DLD1 (cell line): ENCODE measurements around the gene SLC66A3.
"Not testable (repeated sequence)": the region's sequence is repeated elsewhere in the genome, so short reads cannot be mapped to it uniquely, and the experiment has no call there.

Experiments
- in situ Hi-C: cut with HindIII; loops from 2 replicates; pipeline ENCODE4 v1.10.0; 2017; ENCODE audit warnings: low sequenced_read_pairs

Gene SLC66A3

DNA sequence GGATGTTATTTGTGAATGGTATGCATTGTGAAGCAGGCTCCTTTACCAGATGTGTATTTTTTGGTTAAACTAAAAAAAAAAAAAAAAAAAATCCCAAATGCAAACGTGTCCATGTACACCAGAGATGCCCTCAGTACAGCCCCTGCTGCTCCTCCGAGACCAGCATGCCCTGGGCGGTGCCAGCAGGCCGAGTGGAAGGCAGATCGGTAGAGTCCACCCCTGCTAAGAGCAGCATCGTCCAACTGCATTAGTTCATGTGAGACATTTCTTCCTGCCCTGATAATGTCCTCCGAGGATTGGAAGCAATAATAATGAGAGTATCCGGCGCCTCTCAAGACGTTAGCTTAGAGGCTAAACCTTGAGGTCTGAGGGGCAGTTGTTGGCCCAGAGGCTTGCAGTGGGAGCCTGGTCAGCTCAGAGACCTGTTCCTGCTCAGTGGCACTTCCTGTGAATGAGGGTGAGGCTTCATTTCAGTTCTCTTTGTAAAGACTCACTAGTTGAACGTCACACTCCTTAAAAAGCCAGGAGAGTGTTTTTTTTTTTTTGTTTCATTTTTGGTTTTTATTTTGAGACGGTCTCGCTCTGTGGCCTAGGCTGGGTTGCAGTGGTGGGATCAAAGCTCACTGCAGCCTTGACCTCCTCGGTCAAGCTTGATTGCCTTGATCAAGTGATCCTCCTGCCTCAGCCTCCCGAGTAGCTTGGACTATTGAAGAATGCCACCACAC, 5.6 kb downstream of the SLC66A3 start:
- in situ Hi-C loops, result no loop called here

- in situ Hi-C loops, result no loop called here
These were observed 6.5 kb downstream of the SLC66A3 start for GRCh38 chr2:11161747-11162146.

- in situ Hi-C loops, result no loop called here
These were observed 8.4 kb downstream of the SLC66A3 start for GRCh38 chr2:11163439-11164317.

DNA sequence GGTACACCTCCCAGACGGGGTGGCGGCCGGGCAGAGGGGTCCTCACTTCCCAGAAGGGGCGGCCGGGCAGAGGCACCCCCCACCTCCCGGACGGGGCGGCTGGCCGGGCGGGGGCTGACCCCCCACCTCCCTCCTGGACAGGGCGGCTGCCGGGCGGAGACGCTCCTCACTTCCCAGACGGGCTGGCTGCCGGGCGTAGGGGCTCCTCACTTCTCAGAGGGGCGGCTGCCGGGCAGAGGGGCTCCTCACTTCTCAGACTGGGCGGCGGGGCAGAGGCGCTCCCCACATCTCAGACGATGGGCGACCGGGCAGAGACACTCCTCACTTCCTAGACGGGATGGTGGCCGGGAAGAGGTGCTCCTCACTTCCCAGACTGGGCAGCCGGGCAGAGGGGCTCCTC, 9.8 kb downstream of the SLC66A3 start:
- in situ Hi-C loops, result not testable (repeated sequence)

DNA sequence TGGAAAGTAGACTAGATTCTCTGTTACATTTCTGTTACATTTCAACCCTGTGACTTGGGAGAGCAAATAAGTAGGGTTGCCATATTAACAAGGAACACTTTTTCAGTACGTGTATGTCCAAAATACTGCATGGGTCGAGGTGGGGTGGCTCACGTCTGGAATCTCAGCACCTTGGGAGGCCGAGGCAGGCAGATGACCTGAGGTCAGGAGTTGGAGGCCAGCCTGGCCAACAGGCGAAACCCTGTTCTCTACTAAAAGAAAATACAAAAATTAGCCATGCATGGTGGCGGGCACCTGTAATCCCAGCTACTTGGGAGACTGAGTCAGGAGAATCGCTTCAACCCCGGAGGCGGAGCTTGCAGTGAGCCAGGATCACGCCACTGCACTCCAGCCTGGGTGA, 11.2 kb downstream of the SLC66A3 start:
- in situ Hi-C loops, result no loop called here

DNA sequence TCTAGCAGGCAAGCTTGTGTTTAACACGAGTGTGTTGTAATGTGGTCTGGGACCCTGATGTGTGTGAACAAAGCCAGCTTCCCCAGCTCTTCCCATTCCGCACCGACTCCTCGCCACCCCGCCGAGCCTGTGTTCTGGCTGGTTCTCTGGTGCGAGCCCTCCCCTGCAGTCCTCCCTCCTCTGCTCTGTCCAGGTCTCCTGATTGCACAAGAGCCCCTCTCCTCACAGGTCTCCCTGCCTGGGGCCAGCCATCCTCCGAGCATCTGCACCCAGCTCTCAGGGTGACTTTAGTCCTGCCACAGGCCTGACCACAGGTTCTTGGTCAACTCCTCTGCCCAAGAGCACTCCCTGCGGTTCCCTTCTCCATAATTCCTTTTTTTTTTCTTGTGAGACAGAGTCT, 13.2 kb downstream of the SLC66A3 start:
- in situ Hi-C loops, result no loop called here

DNA sequence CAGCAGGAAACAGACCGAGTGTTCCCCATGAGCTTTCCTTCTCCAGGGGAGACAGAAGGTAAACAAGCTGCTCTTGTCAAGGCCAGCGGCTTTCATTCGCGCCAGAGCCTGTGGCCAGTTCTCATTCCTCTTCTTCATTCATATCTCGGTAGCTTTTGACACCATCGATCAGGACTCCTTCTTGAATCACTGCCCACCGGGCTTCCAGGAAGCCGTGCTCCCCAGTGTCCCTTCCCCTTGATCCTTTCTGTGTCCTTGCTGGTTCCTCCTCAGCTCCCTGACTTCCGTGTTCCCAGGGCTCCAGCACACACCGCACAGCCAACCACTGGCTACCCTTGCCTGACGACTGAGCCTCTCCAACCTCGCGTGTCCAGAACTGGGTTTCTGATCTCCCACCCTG, 14.1 kb downstream of the SLC66A3 start:
- in situ Hi-C loops, result no loop called here

DNA sequence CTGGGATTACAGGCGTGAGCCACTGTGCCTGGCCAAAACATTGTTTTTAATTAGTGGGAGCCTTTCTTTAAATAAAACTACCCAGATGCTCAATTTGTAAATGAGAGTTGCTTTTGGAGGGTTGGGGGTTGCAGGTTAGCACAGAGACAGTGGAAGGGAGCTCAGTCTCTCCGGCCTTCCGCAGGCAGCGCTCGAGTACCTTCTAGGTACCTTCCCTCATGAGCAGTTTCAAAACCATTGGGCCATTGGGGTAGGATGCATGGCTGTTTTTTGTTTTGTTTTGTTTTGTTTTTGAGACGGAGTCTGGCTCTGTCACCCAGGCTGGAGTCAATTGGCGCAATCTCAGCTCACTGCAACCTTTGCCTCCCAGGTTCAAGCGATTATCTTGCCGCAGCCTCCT, 19.0 kb downstream of the SLC66A3 start:
- in situ Hi-C loops, result no loop called here

- in situ Hi-C loops, result no loop called here
These were observed 20.1 kb downstream of the SLC66A3 start for GRCh38 chr2:11175293-11175795.

DNA sequence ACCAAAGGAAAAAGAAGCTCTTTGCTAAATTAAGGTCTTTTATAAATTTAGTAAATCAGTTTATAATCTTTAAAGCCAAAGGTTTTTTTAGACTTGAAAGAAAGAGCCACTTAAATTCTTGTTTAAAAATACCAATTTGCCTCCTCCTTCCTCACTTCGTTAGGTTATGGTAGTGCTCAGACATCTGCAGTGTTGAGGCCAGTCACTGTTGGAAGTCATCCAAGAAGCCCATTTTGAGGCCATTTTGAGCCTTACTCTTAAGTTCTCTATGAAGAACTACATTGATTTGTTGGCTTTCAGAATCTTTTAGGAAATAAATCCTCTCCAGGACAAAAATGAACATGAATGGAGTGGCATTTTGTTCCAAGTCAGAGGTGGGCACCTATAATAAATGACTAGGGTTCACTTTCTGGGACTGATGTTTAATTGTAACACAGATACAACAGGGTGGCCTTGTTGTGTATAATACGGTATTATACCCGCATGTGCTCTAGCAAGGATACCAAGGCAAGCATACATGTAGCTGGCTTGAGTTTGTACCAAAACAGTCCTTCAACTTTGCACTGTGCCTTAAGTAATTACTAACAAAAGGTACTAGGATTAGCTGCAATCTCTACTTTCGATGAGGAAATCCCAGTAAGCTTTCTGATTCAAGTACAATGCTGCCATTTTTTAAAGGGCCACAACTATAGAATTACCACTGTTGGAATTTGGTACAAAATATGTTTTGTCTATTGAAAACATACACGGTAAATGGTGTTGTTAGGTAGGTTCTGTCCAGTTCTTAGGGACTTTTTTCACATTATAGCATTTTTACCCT, 22.8 kb downstream of the SLC66A3 start:
- in situ Hi-C loops, result no loop called here

GRCh38 chr2:11179196-11179595, 23.9 kb downstream of the SLC66A3 start:
- in situ Hi-C loops, result no loop called here

GRCh38 chr2:11179899-11180298, 24.6 kb downstream of the SLC66A3 start:
- in situ Hi-C loops, result no loop called here

GRCh38 chr2:11180653-11181052, 25.4 kb downstream of the SLC66A3 start:
- in situ Hi-C loops, result no loop called here

DNA sequence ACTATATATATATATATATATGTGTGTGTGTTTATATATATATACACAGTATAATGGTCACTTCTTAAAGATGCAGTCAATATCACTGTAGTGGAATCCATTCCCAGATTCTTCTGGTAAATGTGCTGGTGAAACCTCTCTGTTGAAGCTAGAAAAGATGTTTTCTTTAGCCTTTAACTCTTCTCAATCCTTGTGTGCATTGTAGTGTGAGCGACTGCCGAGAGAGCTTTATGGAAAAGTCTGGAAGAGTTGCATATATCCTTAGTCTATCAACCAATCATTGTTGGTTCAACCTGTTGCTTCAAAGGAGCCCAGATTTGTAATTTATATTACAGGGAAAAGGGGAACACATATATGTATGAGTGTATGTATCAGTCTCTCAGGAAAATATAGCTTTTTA, 27.7 kb downstream of the SLC66A3 start:
- in situ Hi-C loops, result no loop called here

DNA sequence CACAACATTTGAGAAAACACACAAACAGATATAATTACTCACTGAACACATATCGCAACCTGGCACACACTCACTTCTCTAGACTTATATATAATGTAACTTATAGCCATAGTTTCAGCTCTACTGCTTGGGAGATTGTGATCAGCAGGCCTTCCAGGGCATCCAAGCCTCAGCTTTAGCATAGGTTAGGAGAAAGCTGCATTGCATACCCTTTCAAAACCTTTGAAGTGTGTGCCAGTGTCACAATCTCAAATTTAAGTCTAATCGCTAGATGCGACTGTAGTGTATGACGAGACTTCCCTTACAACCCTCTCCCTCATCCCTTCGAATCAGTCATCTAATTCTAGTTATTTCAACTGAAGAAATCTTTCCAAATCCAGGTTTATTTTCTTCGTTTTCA, 30.9 kb downstream of the SLC66A3 start:
- in situ Hi-C loops, result no loop called here

DNA sequence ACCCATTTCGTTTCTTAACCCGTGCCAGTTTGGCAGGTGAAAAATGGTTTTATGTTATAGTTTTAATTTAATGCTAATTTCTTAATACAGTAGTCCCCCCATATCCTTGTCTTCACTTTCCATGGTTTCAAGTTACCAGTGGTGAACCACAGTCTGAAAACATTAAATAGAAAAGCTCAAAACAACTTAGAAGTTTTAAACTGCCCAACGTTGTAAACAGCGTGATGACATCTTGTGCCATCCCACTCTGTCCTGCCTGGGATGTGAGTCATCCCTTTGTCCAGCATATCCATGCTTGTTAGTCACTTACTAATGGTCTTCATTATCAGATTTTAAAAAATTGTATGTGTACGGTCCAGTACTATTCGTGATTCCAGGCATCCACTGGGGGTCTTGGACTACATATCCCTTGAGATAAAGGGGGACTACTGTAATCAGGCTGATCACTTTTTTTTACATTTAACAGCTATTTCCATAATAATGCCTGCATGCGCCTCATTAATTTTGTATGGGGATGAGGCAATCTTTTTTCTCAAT, 31.9 kb downstream of the SLC66A3 start:
- in situ Hi-C loops, result no loop called here

DNA sequence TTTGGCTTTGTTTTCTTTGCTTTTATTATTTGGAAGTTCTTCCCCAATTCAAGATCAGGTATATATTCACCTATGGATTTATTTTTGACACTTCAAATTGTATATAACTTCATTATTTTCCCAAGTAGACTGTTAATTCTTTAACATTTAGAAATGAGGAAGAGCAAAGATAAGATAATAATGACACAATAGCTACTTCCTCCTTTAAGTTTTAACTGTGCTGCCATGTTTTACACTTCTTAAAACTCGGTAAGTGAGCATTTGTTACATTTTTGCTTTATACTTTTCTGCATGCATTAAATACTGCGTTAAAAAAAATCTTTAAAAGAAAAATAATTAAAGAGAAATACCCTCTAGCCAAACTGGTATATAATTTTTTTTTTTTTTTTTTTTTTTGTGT, 32.5 kb downstream of the SLC66A3 start:
- in situ Hi-C loops, result no loop called here

DNA sequence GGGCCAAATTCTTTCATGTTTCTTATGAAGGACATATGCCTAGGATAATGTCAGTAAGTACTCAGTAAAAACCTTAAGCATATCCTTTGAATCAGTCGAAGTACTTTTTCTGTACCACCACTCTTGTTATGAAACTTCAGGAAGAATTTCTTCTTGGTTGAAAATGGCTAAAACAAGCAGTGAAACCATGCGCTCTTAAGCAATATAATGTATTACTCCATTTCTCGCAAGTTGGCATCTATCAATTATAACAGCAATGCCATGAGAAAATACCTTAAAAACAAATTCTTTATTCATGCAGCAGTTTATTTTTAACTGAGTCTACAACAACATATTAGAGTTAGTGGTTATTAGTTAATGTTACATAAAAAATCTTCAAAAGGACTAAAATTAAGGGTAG, 41.0 kb downstream of the SLC66A3 start:
- in situ Hi-C loops, result no loop called here

GRCh38 chr2:11200651-11201050, 45.4 kb downstream of the SLC66A3 start:
- in situ Hi-C loops, result no loop called here

DNA sequence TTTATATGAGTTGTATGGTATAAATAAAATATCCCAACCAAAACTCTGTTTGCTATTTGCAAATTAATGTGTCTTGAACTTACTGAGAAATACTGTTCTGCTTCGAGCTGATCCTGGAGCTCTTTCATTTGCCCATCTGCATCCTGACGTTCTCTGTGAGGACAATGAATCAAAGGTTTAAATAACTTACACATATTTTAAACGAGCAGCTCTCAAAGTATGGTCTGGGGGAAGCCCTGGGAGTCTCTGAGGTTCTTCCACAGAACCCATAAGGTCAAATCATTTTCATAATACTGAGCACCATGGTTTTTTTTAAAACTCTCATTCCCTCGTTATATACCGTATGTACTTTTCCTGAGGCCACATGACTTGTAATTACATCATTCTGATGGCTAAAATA, 46.7 kb downstream of the SLC66A3 start:
- in situ Hi-C loops, result no loop called here

GRCh38 chr2:11203480-11203879, 48.2 kb downstream of the SLC66A3 start:
- in situ Hi-C loops, result no loop called here
